GM12801 (cell line): ENCODE data around the gene TP73.

Experiments used
- TF ChIP-seq, protein P1 (sequence below): IDR thresholded peaks from one replicate; pipeline ENCODE4 v1.5.1; 2011; ENCODE audit warnings: control low read depth; ENCODE audit not compliant: insufficient read length; ENCODE audit errors: extremely low read depth

Gene TP73

DNA sequence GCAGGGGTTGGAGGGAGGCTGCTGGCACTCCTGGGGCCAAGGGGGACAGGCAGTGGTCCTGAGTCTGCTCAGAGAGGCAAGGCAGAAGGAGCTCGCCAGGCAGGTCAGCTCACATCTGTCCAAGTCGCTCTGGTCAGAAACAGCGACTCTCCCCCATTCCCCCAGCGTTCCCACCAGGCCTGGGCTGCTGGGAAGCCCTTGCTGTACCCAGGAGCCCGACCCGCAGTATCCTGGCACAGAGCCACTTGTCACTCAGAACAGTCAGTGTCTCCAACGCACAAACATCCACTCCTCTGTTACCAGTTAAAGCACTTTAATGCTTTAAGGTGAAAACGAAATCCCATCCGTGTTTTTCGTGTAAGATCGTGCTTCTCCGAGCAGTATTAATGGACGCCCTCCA is 83.4 kb downstream of the TP73 start:
- TF ChIP-seq, protein P1, sequence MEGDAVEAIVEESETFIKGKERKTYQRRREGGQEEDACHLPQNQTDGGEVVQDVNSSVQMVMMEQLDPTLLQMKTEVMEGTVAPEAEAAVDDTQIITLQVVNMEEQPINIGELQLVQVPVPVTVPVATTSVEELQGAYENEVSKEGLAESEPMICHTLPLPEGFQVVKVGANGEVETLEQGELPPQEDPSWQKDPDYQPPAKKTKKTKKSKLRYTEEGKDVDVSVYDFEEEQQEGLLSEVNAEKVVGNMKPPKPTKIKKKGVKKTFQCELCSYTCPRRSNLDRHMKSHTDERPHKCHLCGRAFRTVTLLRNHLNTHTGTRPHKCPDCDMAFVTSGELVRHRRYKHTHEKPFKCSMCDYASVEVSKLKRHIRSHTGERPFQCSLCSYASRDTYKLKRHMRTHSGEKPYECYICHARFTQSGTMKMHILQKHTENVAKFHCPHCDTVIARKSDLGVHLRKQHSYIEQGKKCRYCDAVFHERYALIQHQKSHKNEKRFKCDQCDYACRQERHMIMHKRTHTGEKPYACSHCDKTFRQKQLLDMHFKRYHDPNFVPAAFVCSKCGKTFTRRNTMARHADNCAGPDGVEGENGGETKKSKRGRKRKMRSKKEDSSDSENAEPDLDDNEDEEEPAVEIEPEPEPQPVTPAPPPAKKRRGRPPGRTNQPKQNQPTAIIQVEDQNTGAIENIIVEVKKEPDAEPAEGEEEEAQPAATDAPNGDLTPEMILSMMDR: no peak

DNA sequence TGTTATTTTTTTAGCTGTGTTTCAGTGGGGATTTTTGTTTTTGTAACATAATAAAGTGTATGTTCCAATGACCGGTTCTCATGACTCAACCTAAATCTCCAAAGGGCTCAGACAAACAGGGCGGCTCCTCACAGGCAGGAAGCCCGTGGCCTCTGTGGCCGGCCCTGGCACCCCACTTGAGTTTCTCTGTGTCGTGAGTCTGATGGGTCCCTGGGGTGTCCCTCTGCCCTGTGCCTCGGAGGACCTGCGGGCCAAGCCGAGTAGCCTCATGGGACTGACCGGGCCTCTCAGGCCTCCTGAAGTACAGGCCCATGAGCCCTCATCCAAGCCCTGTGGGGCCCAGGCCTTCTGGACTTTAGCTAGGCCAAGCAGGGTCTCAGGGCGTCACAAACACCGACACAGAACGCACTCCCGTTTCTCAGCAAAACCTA is 83.8 kb downstream of the TP73 start:
- TF ChIP-seq, protein P1: no peak

DNA sequence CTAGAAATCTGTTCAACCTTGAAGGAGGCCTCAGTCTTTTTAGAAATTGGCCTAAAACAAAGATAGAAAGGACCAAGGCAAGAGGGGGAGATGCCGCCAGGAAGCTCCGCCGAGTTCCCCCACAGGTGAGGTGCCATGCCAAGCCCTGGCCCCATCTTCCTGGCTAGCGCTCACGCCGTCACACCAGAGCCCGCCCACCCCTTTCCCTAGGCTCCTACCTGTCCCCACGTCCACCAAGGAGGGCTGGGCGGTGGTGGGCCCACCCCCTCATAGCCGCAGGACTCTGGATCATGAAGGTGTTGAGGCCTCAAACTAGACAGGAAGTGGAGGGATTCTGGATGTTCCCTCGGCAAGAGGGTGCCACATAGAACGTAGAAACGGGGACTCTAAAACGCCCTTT is 84.4 kb downstream of the TP73 start:
- TF ChIP-seq, protein P1: no peak

DNA sequence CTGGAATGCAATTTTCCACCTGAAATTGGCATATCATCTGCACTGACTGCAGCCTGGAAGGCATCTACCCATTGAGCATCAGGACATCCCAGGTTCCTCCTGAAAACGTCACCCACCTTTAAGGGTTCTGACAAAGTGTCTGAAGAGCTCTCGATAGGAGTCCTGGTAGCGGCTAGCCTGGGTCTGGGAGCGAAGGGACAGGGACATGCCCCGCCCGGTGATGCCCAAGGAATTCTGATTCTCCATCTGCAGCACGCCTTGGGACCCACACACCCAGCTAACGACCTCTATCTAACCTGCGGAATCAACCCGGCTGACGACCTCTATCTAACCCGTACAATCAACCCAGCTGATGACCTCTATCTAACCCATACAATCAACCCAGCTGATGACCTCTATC is 86.6 kb downstream of the TP73 start:
- TF ChIP-seq, protein P1: no peak

DNA sequence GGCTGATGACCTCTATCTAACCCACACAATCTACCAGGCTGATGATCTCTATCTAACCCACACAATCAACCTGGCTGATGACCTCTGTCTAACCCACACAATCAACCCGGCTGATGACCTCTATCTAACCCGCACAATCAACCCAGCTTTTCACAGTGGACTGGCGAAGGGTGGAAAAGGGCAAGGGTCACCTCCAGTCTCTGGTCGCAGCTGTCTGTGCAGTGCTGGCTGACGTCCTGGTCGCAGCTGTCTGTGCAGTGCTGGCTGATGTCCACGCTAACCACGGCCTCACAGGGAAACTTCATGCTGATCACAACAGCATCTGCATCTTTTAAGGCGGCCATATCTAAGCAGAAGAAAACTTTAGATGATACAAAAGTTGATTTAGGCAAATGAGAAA is 87.7 kb downstream of the TP73 start:
- TF ChIP-seq, protein P1: no peak

DNA sequence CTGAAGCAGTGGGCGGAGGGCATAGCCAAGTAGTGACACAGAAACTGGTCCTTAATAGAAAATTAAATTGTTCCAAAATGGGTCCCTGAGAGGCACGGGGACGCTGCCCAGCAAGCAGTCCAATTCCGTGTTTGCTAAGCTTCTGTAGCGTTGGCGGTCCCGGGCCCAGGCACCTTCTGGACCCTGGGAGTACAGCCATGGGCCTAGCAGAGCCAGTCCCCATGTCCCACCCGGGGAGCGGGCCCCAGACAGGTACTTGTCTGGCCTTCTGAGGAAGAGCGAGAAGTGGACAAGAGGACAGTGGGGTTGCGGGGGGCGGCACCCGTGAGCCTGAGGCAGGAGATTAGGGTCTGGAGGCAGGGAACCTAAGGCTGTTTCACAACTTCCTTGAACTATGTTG is 88.4 kb downstream of the TP73 start:
- TF ChIP-seq, protein P1: no peak

DNA sequence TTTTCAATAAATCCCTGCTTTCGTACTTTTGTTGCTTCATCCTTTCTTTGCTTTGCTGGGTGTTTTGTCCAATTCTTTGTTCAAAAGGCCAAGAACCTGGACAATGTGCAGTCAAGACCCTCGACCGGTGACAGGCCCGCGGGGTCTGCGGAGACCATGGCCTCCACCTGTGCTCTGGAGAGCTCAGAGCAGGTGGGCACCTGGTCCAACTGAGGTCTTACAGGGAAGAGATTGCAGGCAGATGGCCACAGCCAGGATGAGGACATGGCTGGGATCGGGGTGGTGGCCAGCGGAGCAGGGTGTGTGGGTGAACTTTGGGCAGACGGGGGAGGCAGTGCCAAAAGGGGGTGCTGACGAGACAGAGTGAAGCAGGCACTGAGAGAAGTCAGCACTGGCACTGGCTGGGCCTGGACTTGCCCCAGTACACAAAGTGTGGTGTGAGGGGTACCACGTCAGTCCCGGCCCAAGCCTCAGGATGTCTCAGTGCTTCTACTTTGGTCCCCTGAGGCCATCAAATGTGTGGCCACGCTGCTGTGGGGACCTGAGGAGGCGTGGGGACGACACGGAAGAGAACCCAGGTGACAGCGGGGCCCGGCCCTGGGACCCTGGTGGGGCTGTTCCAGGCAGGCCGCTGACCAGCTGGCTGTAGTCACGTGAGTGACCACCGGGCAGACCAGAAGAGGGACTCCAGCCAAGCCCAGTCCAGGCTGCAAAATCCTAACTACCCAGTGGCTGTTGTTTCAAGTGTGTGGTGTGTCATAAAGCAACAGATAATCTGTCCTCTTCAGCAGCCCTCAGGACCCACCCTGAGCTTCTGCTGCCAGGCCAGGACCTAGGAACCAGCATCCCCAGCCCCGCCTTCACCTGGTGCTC is 89.5 kb downstream of the TP73 start:
- TF ChIP-seq, protein P1: no peak
